Activated CD8-positive, alpha-beta T cell treated with anti-CD3 and anti-CD28 coated beads, Interleukin-2, amount 10 ng/mL, durations not matched to agents 7 days and 5 days (primary cell): ENCODE data around the gene GPC5. TPM values are rescaled to one million over a fixed set of nuclear protein-coding genes. Genes with fewer than 3 reads are reported as not detected.

ENCODE experiments used
- ATAC-seq: fragments of 150-1000 bp; cut with Tn5 transposase; one replicate; pipeline ENCODE4 v1.10.0; 2021; ENCODE audit warnings: moderate library complexity
- CTCF ChIA-PET: fragments of 350-600 bp; sonication (Branson Sonifier 250); formaldehyde crosslinking; loops from one replicate; lab custom pipeline; 2021; ENCODE audit warnings: antibody characterized with exemption; lab: Charles Lee
- POLR2A ChIA-PET: fragments of 350-600 bp; sonication (Branson Sonifier 250); formaldehyde crosslinking; loops from one replicate; lab custom pipeline; 2021; ENCODE audit warnings: antibody characterized with exemption; lab: Charles Lee
- DNase-seq: peaks from one replicate; pipeline ENCODE4 v3.0.0-alpha.2; 2020
- H3K27ac Mint-ChIP-seq: one replicate; pipeline ENCODE4 v1.8.0; 2021; ENCODE audit warnings: mild to moderate bottlenecking, mixed read lengths
- H3K27me3 Mint-ChIP-seq: one replicate; pipeline ENCODE4 v1.8.0; 2021; ENCODE audit warnings: low read depth, mixed read lengths
- H3K36me3 Mint-ChIP-seq: one replicate; pipeline ENCODE4 v1.8.0; 2021; ENCODE audit warnings: low read depth, mixed read lengths
- H3K4me1 Mint-ChIP-seq: one replicate; pipeline ENCODE4 v1.8.0; 2021; ENCODE audit warnings: low read depth, mixed read lengths
- H3K4me3 Mint-ChIP-seq: one replicate; pipeline ENCODE4 v1.8.0; 2021; ENCODE audit warnings: mild to moderate bottlenecking, mixed read lengths
- H3K9me3 Mint-ChIP-seq: one replicate; pipeline ENCODE4 v1.8.0; 2022; ENCODE audit warnings: mixed read lengths; ENCODE audit not compliant: insufficient read depth
- total RNA-seq, 2 experiments: library from RNA; stranded (reverse); gene quantifications; one replicate each; pipeline ENCODE4 v1.2.3, GENCODE V29; 2021

Gene GPC5
- total RNA-seq, 2 experiments from 2014 or later = not detected

DNA sequence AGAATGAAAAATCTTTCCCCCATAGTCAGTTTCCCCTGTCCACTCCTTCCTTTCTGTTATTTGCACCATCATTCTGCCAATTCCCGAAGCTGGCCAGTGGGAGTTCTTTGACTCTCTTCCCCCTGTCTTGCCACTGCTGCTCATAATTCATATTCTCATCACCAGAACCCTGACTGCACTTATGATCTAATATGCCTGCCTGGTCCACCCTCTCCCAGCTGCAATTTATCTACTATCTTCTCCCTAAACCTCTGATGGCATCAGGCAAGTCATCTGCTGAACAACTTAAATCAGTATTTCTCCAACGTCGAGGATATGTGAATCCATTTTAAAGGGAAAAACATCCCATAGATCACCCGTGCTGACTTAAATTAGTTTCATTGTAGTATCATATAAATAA is 1370.2 kb downstream of the GPC5 start:
- Mint-ChIP-seq H3K4me3 (no peak overlapping the region), H3K27ac (no peak overlapping the region), H3K9me3 (peaks cover 5% of the 10 kb centered on the region), H3K27me3 (no peaks in the 10 kb centered on the region), H3K36me3 (no peaks in the 10 kb centered on the region), H3K4me1 (no peaks in the 10 kb centered on the region)
- ATAC-seq (no peak), DNase-seq (no peak)
- CTCF ChIA-PET = no interaction called here
- POLR2A ChIA-PET = no interaction called here

DNA sequence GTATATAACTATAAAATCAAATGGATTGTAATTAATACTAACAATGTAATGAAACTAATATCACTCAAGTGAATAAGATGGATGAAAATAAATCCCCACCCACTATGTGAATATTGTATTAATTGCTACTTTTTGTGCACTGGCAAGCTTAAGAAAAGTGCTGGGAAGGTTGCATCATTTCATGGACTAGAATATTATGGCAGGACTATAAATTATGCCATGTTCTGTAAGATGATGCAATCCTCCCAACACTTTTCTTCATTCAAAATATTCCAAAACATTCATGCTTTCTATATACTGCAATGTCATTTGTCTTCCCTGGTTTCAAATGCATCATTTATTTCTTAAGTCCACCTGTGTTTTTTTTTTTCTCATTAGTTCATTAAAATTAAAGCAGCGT is 1370.6 kb downstream of the GPC5 start:
- H3K9me3 Mint-ChIP-seq = peaks cover 5% of the 10 kb centered on the region
- ChIA-PET CTCF (no interaction called here), POLR2A (no interaction called here)
- DNase-seq (no peak), ATAC-seq (no peak)
- no peak overlapping the region for H3K4me3 Mint-ChIP-seq
- H3K27me3 Mint-ChIP-seq = no peaks in the 10 kb centered on the region
- H3K4me1 Mint-ChIP-seq = no peaks in the 10 kb centered on the region
- no peak overlapping the region for H3K27ac Mint-ChIP-seq
- H3K36me3 Mint-ChIP-seq = no peaks in the 10 kb centered on the region

DNA sequence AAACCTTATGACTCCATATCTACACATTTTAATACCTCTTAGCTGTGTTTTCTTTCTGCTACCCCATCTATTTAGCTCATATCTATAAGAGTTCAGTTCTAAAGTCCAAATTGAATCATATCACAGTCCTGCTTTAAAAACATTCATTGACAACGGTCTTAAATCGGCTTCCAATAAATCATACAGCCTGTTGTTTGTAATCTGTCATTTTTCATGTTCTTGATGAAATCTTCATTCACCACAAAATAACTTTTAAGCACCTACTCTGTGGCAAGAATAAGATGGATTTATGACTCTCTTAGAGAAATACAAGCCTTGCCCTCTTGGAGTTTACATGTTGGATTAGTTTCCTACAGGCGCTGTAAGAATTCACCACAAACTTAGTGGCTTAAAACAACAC is 1377.2 kb downstream of the GPC5 start:
- no peaks in the 10 kb centered on the region for H3K4me1 Mint-ChIP-seq
- ChIA-PET CTCF (no interaction called here), POLR2A (no interaction called here)
- H3K9me3 Mint-ChIP-seq = peaks cover 5% of the 10 kb centered on the region
- DNase-seq (no peak), ATAC-seq (no peak)
- no peaks in the 10 kb centered on the region for H3K36me3 Mint-ChIP-seq
- H3K27ac Mint-ChIP-seq = no peak overlapping the region
- no peak overlapping the region for H3K4me3 Mint-ChIP-seq
- no peaks in the 10 kb centered on the region for H3K27me3 Mint-ChIP-seq

DNA sequence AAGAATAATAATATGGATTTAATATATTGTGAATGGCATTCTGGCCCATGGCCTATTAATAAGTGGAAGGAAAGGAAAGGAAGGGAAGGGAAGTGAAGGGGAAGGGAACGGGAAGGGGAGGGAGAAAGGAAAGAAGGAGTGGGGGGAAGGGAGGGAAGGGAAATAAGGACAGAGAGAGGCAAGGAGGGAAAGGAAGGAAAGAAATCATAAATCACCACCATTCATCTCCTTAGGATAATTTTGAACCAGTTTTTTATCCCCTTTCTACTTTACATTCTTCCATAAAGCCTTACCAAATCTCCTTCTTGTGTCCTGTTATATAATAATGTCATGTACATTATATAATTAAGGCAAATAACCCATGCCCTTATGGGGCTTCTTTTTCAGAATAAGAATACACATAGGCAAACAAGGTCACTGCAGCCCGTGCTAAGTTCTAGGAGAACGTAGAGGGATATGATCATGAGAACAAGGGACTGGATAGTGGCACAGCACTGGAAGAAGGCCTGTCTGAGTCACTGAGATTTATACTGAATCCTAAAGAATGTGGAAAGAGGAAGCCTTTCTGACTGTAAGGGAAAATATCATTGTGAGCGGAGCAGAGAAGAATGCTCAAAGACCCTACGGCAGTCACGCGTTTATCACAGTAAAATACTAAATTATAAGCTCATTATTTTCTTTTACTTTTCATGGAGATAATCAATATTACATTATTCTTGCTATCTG is 1383.7 kb downstream of the GPC5 start:
- Mint-ChIP-seq H3K36me3 (no peaks in the 10 kb centered on the region), H3K4me1 (no peaks in the 10 kb centered on the region), H3K9me3 (no peaks in the 10 kb centered on the region), H3K27me3 (no peaks in the 10 kb centered on the region), H3K4me3 (no peak overlapping the region), H3K27ac (no peak overlapping the region)
- POLR2A ChIA-PET = no interaction called here
- ATAC-seq (no peak), DNase-seq (no peak)
- CTCF ChIA-PET = no interaction called here

DNA sequence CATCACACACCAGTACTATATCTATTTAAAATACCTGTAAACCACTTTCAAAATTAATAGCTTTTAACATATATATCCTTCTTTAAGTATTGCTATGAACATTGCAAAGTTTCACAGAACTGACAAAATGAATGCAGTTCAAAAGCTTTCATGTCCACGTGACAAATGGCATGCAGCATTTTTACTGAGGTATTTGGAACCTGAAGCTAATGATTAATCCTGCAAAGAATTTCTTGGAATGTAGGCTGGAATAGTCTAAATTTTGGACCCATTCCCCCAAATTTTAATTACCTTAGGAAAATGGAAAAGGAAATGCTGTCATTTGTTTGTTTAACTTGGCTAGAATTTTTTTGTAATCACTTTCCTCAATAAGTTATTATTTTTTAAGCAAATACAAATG is 1404.4 kb downstream of the GPC5 start:
- no peak overlapping the region for H3K4me3 Mint-ChIP-seq
- no peaks in the 10 kb centered on the region for H3K27me3 Mint-ChIP-seq
- ChIA-PET POLR2A (no interaction called here), CTCF (no interaction called here)
- H3K4me1 Mint-ChIP-seq = peaks cover 3% of the 10 kb centered on the region
- DNase-seq (no peak), ATAC-seq (no peak)
- no peak overlapping the region for H3K27ac Mint-ChIP-seq
- no peaks in the 10 kb centered on the region for H3K36me3 Mint-ChIP-seq
- peaks cover 3% of the 10 kb centered on the region for H3K9me3 Mint-ChIP-seq

DNA sequence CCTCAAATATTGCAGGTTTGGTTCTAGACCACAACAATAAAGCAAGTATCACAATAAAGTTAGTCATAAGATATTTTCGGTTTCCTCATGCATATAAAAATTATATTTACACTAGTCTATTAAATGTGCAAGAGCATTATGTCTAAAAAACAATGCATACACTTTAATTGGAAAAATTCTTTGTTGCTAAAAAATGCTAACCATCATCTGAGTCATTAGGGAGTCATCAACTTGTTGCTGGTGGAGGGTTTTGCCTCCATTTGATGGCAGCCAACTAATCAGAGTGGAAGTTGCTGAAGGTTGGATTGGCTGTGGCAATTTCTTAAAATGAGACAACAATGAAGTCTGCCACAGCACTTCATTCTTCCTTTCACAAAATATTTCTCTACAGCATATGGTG is 1405.9 kb downstream of the GPC5 start:
- H3K4me3 Mint-ChIP-seq = no peak overlapping the region
- H3K27me3 Mint-ChIP-seq = no peaks in the 10 kb centered on the region
- ATAC-seq (no peak), DNase-seq (no peak)
- peaks cover 3% of the 10 kb centered on the region for H3K4me1 Mint-ChIP-seq
- ChIA-PET CTCF (no interaction called here), POLR2A (no interaction called here)
- no peaks in the 10 kb centered on the region for H3K36me3 Mint-ChIP-seq
- H3K9me3 Mint-ChIP-seq = peaks cover 3% of the 10 kb centered on the region
- H3K27ac Mint-ChIP-seq = no peak overlapping the region

DNA sequence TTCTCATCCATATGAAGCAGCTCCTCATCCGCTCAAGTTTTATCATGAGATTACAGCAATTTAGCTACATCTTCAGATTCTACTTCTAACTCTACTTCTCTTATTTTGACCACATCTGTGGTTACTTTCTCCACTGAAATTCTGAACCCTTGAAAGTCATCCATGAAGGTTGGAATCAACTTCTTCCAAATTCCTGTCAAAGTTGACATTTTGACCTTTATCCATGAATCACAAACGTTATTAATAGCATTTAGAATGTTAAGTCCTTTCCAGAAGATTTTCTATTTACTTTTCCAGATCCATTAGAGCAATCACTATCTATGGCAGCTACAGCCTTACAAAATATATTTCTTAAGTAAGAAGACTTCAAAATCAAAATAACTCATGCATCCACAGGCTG is 1406.5 kb downstream of the GPC5 start:
- Mint-ChIP-seq H3K9me3 (peaks cover 3% of the 10 kb centered on the region), H3K4me1 (peaks cover 3% of the 10 kb centered on the region), H3K27ac (no peak overlapping the region), H3K27me3 (no peaks in the 10 kb centered on the region), H3K4me3 (no peak overlapping the region), H3K36me3 (no peaks in the 10 kb centered on the region)
- CTCF ChIA-PET = no interaction called here
- POLR2A ChIA-PET = no interaction called here
- ATAC-seq = no peak
- no peak for DNase-seq

DNA sequence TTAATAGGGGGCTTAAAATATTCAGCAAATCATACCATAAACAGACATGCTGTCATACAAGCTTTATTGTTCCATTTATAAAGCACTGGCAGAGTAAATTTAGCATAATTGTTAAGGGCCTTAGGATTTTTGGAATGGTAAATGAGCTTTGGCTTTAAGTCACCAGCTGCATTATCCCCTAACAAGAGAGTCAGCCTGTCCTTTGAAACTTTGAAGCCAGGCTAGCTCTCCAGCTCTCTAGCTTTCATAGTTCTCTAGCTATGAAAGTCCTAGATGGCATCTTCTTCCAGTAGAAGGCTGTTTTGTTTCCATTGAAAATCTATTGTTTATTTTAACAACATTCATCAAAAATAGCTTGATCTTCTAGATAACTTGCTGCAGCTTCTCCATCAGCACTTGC is 1407.3 kb downstream of the GPC5 start:
- Mint-ChIP-seq H3K4me3 (peak overlapping the region; percentile 65), H3K4me1 (peaks cover 3% of the 10 kb centered on the region), H3K36me3 (no peaks in the 10 kb centered on the region), H3K27me3 (no peaks in the 10 kb centered on the region), H3K27ac (peak overlapping the region; percentile 64), H3K9me3 (no peaks in the 10 kb centered on the region)
- ChIA-PET CTCF (no interaction called here), POLR2A (no interaction called here)
- DNase-seq = no peak
- no peak for ATAC-seq

DNA sequence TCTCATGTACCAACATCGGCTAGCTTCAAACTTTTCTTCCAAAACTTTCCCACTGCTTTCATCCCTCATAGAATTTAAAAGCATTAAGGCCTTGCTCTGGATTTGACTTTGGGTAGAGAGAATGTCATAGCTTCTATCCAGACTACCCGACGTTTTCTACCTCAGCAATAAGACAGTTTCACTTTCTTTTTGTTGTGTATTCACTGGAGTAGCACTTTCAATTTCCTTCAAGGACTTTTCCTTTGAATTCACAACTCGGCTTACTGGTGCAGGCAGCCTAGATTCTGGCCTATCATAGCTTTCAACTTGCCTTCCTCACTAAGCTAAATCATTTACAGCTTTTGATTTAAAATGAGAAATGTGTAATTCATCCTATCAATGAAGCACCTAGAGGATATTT is 1407.8 kb downstream of the GPC5 start:
- ChIA-PET CTCF (no interaction called here), POLR2A (no interaction called here)
- no peak for DNase-seq
- Mint-ChIP-seq H3K27me3 (no peaks in the 10 kb centered on the region), H3K36me3 (no peaks in the 10 kb centered on the region), H3K9me3 (no peaks in the 10 kb centered on the region), H3K4me1 (peaks cover 3% of the 10 kb centered on the region), H3K27ac (peak overlapping the region; percentile 64), H3K4me3 (peak overlapping the region; percentile 65)
- ATAC-seq = no peak

DNA sequence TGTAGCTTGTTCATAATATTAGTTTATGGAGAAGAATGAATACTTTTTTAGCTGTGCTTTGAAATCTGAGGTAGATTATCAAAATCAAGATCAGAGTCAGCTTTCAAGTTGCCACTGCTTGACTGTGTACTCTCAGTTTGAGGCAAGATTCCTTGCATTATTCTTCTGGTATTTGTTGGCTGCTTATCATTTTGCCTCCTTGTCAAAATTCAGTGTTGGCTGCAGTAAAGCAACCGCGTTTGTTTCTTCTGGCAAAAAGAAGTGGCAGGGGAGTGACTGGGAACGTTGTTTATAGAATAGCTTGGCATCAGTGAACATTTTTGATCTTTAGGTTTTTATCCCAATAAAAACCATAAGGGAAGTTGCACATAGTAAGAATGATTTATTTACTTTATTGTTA is 1408.9 kb downstream of the GPC5 start:
- H3K4me3 Mint-ChIP-seq = no peak overlapping the region
- no peak for ATAC-seq
- H3K27me3 Mint-ChIP-seq = no peaks in the 10 kb centered on the region
- no peaks in the 10 kb centered on the region for H3K9me3 Mint-ChIP-seq
- no peak for DNase-seq
- H3K36me3 Mint-ChIP-seq = no peaks in the 10 kb centered on the region
- no peak overlapping the region for H3K27ac Mint-ChIP-seq
- CTCF ChIA-PET = no interaction called here
- POLR2A ChIA-PET = no interaction called here
- H3K4me1 Mint-ChIP-seq = peaks cover 3% of the 10 kb centered on the region

DNA sequence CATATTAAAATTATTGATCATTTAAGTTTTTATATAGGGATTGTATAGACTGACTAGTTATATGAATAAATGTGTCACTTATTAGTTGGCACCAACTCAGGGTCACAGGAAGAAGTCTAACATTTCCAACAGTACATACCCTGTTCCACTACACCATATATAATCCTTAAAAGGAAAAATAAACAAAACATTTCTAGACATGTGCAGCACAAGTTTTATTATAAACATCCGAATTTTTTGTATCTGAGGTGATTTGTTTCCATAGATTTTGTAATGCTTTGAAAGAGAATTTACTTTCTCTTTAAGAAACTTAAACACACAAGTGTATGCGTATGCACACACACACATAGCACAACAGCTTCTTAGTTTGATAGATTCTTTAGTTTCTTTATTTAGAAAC is 1409.5 kb downstream of the GPC5 start:
- Mint-ChIP-seq H3K27ac (no peak overlapping the region), H3K36me3 (no peaks in the 10 kb centered on the region), H3K9me3 (no peaks in the 10 kb centered on the region), H3K27me3 (no peaks in the 10 kb centered on the region), H3K4me1 (peaks cover 3% of the 10 kb centered on the region), H3K4me3 (no peak overlapping the region)
- ChIA-PET POLR2A (no interaction called here), CTCF (no interaction called here)
- no peak for DNase-seq
- no peak for ATAC-seq

DNA sequence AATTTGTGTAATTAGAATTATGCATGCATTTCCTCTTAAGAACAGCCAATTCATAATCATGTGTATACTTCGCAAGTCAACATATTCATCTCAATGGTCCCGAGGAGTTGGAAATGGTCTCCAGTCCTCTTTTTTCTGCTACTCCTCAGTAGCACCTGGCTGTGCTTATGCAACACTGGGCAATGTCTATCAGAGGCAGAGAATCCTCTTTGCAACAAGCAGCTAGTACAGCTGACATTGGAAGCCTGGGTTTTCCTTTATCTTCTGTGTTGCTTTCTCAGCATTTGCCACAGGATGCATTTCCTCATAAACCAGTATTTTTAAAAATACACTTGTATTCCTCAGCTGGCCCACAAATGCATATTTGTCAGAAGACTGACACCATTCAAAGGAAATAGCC is 1422.9 kb downstream of the GPC5 start:
- DNase-seq = no peak
- POLR2A ChIA-PET = no interaction called here

DNA sequence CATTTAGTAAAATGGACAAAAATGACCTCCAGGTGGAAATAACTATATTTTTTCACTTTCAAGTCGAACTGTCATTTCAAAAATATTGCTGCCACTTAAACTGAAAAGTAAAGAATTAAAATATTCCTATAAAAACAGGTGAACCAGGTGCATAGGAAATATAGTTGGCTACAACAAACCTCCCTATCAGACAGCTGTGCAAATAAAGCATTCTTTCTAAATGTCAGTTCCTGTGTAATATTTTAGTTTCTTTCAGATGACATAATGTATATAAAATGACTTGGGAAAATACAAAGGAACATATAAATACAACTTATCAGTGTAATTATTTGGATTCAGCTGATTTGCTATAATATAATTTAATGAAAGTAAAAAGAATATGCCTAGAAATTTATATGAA is 1424.6 kb downstream of the GPC5 start:
- Mint-ChIP-seq H3K36me3 (no peaks in the 10 kb centered on the region), H3K4me1 (no peaks in the 10 kb centered on the region), H3K4me3 (no peak overlapping the region), H3K27ac (no peak overlapping the region), H3K9me3 (peaks cover 5% of the 10 kb centered on the region), H3K27me3 (no peaks in the 10 kb centered on the region)
- ChIA-PET CTCF (no interaction called here), POLR2A (no interaction called here)
- ATAC-seq = no peak
- DNase-seq = no peak

More for the DNA sequence above, 1422.9 kb downstream of the GPC5 start:
- no peaks in the 10 kb centered on the region for H3K4me1 Mint-ChIP-seq
- no peak overlapping the region for H3K4me3 Mint-ChIP-seq
- CTCF ChIA-PET = no interaction called here
- no peak for ATAC-seq
- H3K36me3 Mint-ChIP-seq = no peaks in the 10 kb centered on the region
- H3K27me3 Mint-ChIP-seq = no peaks in the 10 kb centered on the region
- H3K9me3 Mint-ChIP-seq = no peaks in the 10 kb centered on the region
- no peak overlapping the region for H3K27ac Mint-ChIP-seq
